IMR-90 (cell line): ENCODE measurements around the gene CEP68. TPM values are rescaled to one million over a fixed set of nuclear protein-coding genes. Genes with fewer than 3 reads are reported as not detected.
A peak's percentile ranks its signal among the peaks of the same experiment; 100 is the strongest.

Experiments
- ATAC-seq: fragments of 200-7000 bp; cut with Tn5 transposase; 2 replicates; pipeline ENCODE4 v1.9.1; 2020; ENCODE audit warnings: low read depth, mild to moderate bottlenecking, moderate library complexity
- BruUV-seq: library from RNA; stranded (reverse); fragments of 400-500 nt; replicated peaks from 2 replicates; lab custom pipeline; 2021; lab: Mats Ljungman, UMichigan
- CTCF ChIA-PET: fragments of 300-600 bp; formaldehyde crosslinking; extraction: SDS; loops from one replicate; lab custom pipeline; 2021; ENCODE audit warnings: antibody characterized with exemption; lab: Yijun Ruan, JAX
- POLR2A ChIA-PET: fragments of 300-600 bp; sonication (Branson Sonifier 250); formaldehyde crosslinking; loops from one replicate; lab custom pipeline; 2022; ENCODE audit warnings: antibody characterized with exemption; ENCODE audit not compliant: unreplicated experiment; lab: Charles Lee
- DNase-seq: peaks from one replicate; pipeline ENCODE4 v3.0.0; 2013
- H2AFZ ChIP-seq: replicated peaks from 2 replicates; pipeline ENCODE3; 2013; ENCODE audit warnings: low read length, mild to moderate bottlenecking; ENCODE audit not compliant: poor library complexity
- H2AK5ac ChIP-seq: 2 replicates; pipeline ENCODE4 v1.6.1; 2013; ENCODE audit warnings: low read depth, low read length, inconsistent platforms
- H2AK9ac ChIP-seq: replicated peaks from 2 replicates; pipeline ENCODE3; 2013; ENCODE audit warnings: mild to moderate bottlenecking, low read depth, low read length, moderate library complexity; ENCODE audit not compliant: poor library complexity
- H2BK120ac ChIP-seq: 2 replicates; pipeline ENCODE4 v1.6.1; 2013; ENCODE audit warnings: low read depth, low read length, inconsistent platforms
- H2BK15ac ChIP-seq: 3 replicates; pipeline ENCODE4 v1.6.1; 2013; ENCODE audit warnings: low read depth, low read length, inconsistent platforms
- H2BK20ac ChIP-seq: 2 replicates; pipeline ENCODE4 v1.6.1; 2013; ENCODE audit warnings: low read depth, mild to moderate bottlenecking, inconsistent platforms, low read length, moderate library complexity
- H2BK5ac ChIP-seq: 2 replicates; pipeline ENCODE4 v1.6.1; 2013; ENCODE audit warnings: mild to moderate bottlenecking, low read depth, low read length, inconsistent platforms; ENCODE audit not compliant: poor library complexity, severe bottlenecking
- H3K14ac ChIP-seq: replicated peaks from 2 replicates; pipeline ENCODE4 v1.6.1; 2013; ENCODE audit warnings: low read depth, low read length, inconsistent platforms
- H3K18ac ChIP-seq: 2 replicates; pipeline ENCODE4 v1.6.1; 2013; ENCODE audit warnings: low read depth, low read length, control low read depth
- H3K23ac ChIP-seq: 2 replicates; pipeline ENCODE4 v1.6.1; 2013; ENCODE audit warnings: low read depth, low read length, inconsistent platforms
- H3K27ac ChIP-seq: 2 replicates; pipeline ENCODE4 v1.5.1; 2013; ENCODE audit warnings: mild to moderate bottlenecking, control low read depth, low read length; ENCODE audit not compliant: insufficient read depth
- H3K27me3 ChIP-seq: 2 replicates; pipeline ENCODE4 v1.6.1; 2013; ENCODE audit warnings: low read length; ENCODE audit not compliant: control insufficient read depth, insufficient read depth
- H3K36me3 ChIP-seq: 2 replicates; pipeline ENCODE4 v1.6.1; 2013; ENCODE audit warnings: low read length, mixed read lengths; ENCODE audit not compliant: control insufficient read depth, insufficient read depth
- H3K4ac ChIP-seq: 2 replicates; pipeline ENCODE4 v1.6.1; 2013; ENCODE audit warnings: low read depth, low read length, inconsistent platforms
- H3K4me1 ChIP-seq: 2 replicates; pipeline ENCODE4 v1.6.1; 2013; ENCODE audit warnings: low read length, mixed read lengths; ENCODE audit not compliant: control insufficient read depth, insufficient read depth
- H3K4me2 ChIP-seq: 2 replicates; pipeline ENCODE4 v1.6.1; 2013; ENCODE audit warnings: low read depth, mild to moderate bottlenecking, control low read depth, low read length, moderate library complexity
- H3K4me3 ChIP-seq: 2 replicates; pipeline ENCODE4 v1.5.1; 2013; ENCODE audit warnings: low read depth, mild to moderate bottlenecking, control low read depth, low read length, moderate library complexity; ENCODE audit not compliant: insufficient read depth
- H3K56ac ChIP-seq: 2 replicates; pipeline ENCODE4 v1.6.1; 2013; ENCODE audit warnings: low read length, inconsistent platforms; ENCODE audit not compliant: insufficient read depth; ENCODE audit errors: extremely low read depth
- H3K79me1 ChIP-seq, 2 experiments: 2 replicates each; pipeline ENCODE4 v1.6.1; 2013; ENCODE audit warnings: low read length in 2 of 2, inconsistent platforms in 1 of 2, low read depth in 1 of 2
- H3K9ac ChIP-seq: 2 replicates; pipeline ENCODE4 v1.6.1; 2013; ENCODE audit warnings: low read depth, low read length, control low read depth
- H3K9me1 ChIP-seq: 2 replicates; pipeline ENCODE4 v1.6.1; 2013; ENCODE audit warnings: low read length, inconsistent platforms; ENCODE audit not compliant: insufficient read depth
- H3K9me3 ChIP-seq: 2 replicates; pipeline ENCODE4 v1.6.1; 2013; ENCODE audit warnings: low read length; ENCODE audit not compliant: control insufficient read depth, insufficient read depth
- H4K20me1 ChIP-seq: 2 replicates; pipeline ENCODE4 v1.6.1; 2013; ENCODE audit warnings: low read length, inconsistent platforms; ENCODE audit not compliant: insufficient read depth
- H4K5ac ChIP-seq: 2 replicates; pipeline ENCODE4 v1.6.1; 2013; ENCODE audit warnings: mild to moderate bottlenecking, low read depth, low read length, control low read depth
- H4K8ac ChIP-seq, 2 experiments: 2 replicates each; pipeline ENCODE4 v1.6.1; 2013; ENCODE audit warnings: low read depth in 2 of 2, low read length in 2 of 2, control low read depth in 1 of 2, inconsistent platforms in 1 of 2
- H4K91ac ChIP-seq: 2 replicates; pipeline ENCODE4 v1.6.1; 2013; ENCODE audit warnings: low read depth, low read length, inconsistent platforms; ENCODE audit not compliant: insufficient read depth
- FOS ChIP-seq: fragments of 150-350 bp; IDR thresholded peaks from 2 replicates; pipeline ENCODE4 v1.6.1; 2016; ENCODE audit warnings: low read depth, low read length
- MAZ ChIP-seq: IDR thresholded peaks from 2 replicates; pipeline ENCODE4 v1.6.1; 2012; ENCODE audit warnings: low read depth, mild to moderate bottlenecking, low read length, improper control_type of control experiment, moderate library complexity, borderline replicate concordance
- RCOR1 ChIP-seq: IDR thresholded peaks from 2 replicates; pipeline ENCODE4 v1.6.1; 2012; ENCODE audit warnings: mild to moderate bottlenecking, low read length, improper control_type of control experiment; ENCODE audit not compliant: insufficient replicate concordance
- WGBS, 2 experiments: methylation state at CpG; one replicate each; pipeline versions ENCODE4 v1.1.5 to v1.1.7; 2013; ENCODE audit warnings: missing lambda C conversion rate in 2 of 2; ENCODE audit not compliant: insufficient read length in 1 of 2; ENCODE audit errors: extremely low coverage in 2 of 2; 5-methylcytosine and 5-hydroxymethylcytosine counted together
- dilution Hi-C: fragments of 300-500 bp; cut with HindIII; formaldehyde crosslinking; loops from one replicate; pipeline ENCODE4 v1.14.3; 2018; ENCODE audit warnings: low sequenced_read_pairs; ENCODE audit not compliant: unreplicated experiment
- in situ Hi-C: fragments of 300-500 bp; cut with MboI; formaldehyde crosslinking; loops from 3 replicates; pipeline ENCODE4 v1.14.3; 2019; ENCODE audit warnings: low sequenced_read_pairs, inconsistent platforms, mixed read lengths
- intact Hi-C: fragments of 100-400 bp; cut with micrococcal nuclease; formaldehyde crosslinking; loops from 2 replicates; pipeline ENCODE4 v1.10.0; 2022
- polyA plus RNA-seq, 3 experiments: library from polyadenylated mRNA; depleted of rRNA; stranded (reverse); fragments of >200 nt; gene quantifications; 2 replicates each; pipeline ENCODE4 v1.2.3, GENCODE V29; 2012; ENCODE audit warnings: low replicate concordance in 1 of 3
- total RNA-seq: library from RNA; depleted of rRNA; stranded (reverse); fragments of >200 nt; gene quantifications from 2 replicates; pipeline ENCODE4 v1.2.3, GENCODE V29; 2012

The CEP68 gene
- total and polyA plus RNA-seq, 2 of the 4 experiments (the other 2 are of a cell fraction) = 5.5 to 5.6 TPM

- no peaks in the 10 kb centered on the region for H3K4me1 ChIP-seq
- H3K9me3 ChIP-seq = peaks cover 6% of the 10 kb centered on the region
- no peak overlapping the region for H3K18ac ChIP-seq
- H4K8ac ChIP-seq = no peak overlapping the region
- no peaks in the 10 kb centered on the region for H3K79me1 ChIP-seq
- H3K23ac ChIP-seq = no peak overlapping the region
- H2AK9ac ChIP-seq = no peak overlapping the region
- H2BK20ac ChIP-seq = no peak overlapping the region
- no peak overlapping the region for H2AFZ ChIP-seq
- dilution Hi-C loops = no loop called here
- 0 out of 2 replicates have a peak, but pooled peaks cover 2% of the 10 kb centered on the region for H3K9me1 ChIP-seq
- H3K9ac ChIP-seq = no peak overlapping the region
- no peak overlapping the region for H3K4me2 ChIP-seq
- DNase-seq (peak; percentile 30), ATAC-seq (no peak)
- H4K5ac ChIP-seq = no peak overlapping the region
- no peak overlapping the region for H3K4ac ChIP-seq
- no peak overlapping the region for H2BK15ac ChIP-seq
- CTCF ChIA-PET = interaction anchor here (0.7 kb wide), 1 partner anchor 124 kb away, joined by 6 read pairs; no protein-coding TSS in a partner anchor
- no peak overlapping the region for H2BK120ac ChIP-seq
- H2BK5ac ChIP-seq = no peak overlapping the region
- H4K91ac ChIP-seq = no peak overlapping the region
- POLR2A ChIA-PET = interaction anchor here (0.7 kb wide), 1 partner anchor 833 kb away, joined by 4 read pairs; no protein-coding TSS in a partner anchor
- no peak overlapping the region for H3K4me3 ChIP-seq
- H3K27me3 ChIP-seq = peaks cover 6% of the 10 kb centered on the region
- in situ Hi-C loops = loop anchor here (10.0 to 25.0 kb wide), 2 partner anchors 451 to 708 kb away; no protein-coding TSS in a partner anchor
- H4K20me1 ChIP-seq = no peaks in the 10 kb centered on the region
- no peak overlapping the region for H3K56ac ChIP-seq
- intact Hi-C loops = loop anchor here (10.0 kb wide), 1 partner anchor 401 kb away; no protein-coding TSS in a partner anchor
- no peak overlapping the region for H3K14ac ChIP-seq
- TF ChIP-seq MAZ (no peak), RCOR1 (no peak), FOS (peak; percentile 38; the same call in 1 of the 2 replicates)
- no peak overlapping the region for H3K27ac ChIP-seq
- WGBS, 2 experiments = 82% methylated on average over 2 of the region's 10 CpGs; no CpG with 5 or more reads in 1 of the 2 experiments
- H2AK5ac ChIP-seq = no peak overlapping the region
- no peaks in the 10 kb centered on the region for H3K36me3 ChIP-seq
- BruUV-seq = no TSS peak
These were observed 10.6 kb upstream of the CEP68 start for GRCh38 chr2:65045651-65046050.
